Fibroblast of mammary gland (primary cell): Measurements from ENCODE around the gene RGS5.

Experiments used
- DNase-seq: peaks from one replicate; pipeline ENCODE4 v3.0.0-alpha.2; 2010; ENCODE audit warnings: low read depth
- H3K4me3 ChIP-seq: 2 replicates; pipeline ENCODE4 v1.5.1; 2011; ENCODE audit warnings: low read depth, mild to moderate bottlenecking, low read length, moderate library complexity; ENCODE audit not compliant: control insufficient read depth
- CTCF ChIP-seq: conservative IDR thresholded peaks from 2 replicates; pipeline ENCODE4 v1.5.1; 2011; ENCODE audit warnings: low read depth, low read length, inconsistent platforms; ENCODE audit not compliant: control insufficient read depth, insufficient read depth

Gene RGS5

DNA sequence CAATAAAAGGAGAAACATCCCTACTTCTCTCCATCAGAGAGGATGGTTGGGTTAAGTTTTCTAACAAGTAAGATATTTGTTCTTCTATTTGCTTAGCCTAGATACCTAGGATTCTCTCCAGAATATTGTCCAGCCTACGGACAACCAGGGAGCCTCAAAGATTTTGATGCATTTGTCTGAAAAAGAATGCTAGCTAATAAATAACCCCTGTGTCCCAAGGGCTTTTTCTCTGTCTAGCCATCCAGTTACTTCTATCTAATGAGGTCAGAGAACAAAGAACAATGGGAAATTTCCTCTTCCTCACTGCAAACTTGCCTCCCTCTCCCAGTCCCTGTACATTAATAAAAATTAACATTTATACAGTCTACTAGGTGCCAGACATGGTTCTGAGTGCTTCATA is 810 bp downstream of the RGS5 start:
- TF ChIP-seq CTCF: no peak
- no peak for DNase-seq
- H3K4me3 ChIP-seq: no peak overlapping the region

GRCh38 chr1:163197022-163197421 is 5.7 kb downstream of the RGS5 start:
- H3K4me3 ChIP-seq: no peak overlapping the region
- no peak for DNase-seq
- TF ChIP-seq CTCF: no peak

GRCh38 chr1:163196449-163196787 is 6.3 kb downstream of the RGS5 start:
- no peak overlapping the region for H3K4me3 ChIP-seq
- no peak for TF ChIP-seq CTCF
- DNase-seq: no peak

DNA sequence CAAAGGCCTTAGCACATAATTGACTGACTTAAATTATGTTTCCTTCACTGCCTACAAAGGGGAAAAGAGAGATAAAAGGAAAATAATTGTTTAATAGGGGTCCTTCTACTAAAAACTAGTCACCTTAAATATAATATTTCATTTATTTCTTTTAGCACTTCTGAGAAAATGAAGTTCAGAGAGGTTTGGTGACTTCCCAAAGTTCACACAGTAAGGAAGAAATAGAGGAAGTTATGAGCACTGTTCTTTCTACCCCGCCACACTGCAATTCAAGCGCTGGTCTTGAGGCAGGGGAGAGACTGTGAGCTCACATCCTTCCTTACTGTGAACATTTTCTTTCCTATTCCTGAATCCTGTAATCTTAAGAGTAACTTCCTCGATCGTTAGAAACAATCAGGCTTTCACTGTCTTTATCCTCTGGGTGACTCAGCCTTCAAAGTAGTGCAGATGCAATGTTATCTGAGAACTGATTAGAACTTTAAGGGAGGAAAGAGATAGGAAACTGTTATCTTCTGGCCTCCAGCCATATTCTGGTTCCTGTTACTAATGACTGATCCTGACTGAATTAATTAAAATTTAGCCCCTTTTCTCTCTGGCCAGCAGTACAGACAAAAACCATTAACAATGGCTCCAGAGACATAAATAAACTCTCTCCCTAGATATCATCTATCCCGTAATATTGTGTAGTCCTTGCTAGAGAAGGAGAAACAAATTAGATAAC is 6.8 kb downstream of the RGS5 start:
- no peak for TF ChIP-seq CTCF
- DNase-seq: no peak
- H3K4me3 ChIP-seq: no peak overlapping the region

DNA sequence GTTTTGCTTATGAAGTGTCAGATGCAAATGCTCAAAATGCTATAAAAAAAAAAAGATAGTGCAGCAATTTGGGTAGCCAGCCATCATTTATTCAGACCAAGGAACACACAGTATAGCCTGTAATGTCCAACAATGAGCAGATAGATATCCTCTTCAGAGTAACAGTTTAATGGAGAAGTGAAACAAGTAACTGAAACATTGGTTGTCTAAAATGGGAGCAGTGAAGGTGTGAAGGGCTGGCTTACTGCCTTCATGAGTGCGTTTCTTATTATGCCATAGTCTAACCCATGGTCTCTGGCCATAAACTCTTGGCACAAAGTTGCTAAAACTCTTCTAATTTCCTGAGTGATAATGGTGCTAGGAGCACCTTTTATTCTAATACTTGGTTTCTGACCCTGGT is 11.4 kb downstream of the RGS5 start:
- H3K4me3 ChIP-seq: no peak overlapping the region
- TF ChIP-seq CTCF: no peak
- no peak for DNase-seq

GRCh38 chr1:163188947-163189346 is 13.8 kb downstream of the RGS5 start:
- H3K4me3 ChIP-seq: no peak overlapping the region
- no peak for TF ChIP-seq CTCF
- DNase-seq: no peak

DNA sequence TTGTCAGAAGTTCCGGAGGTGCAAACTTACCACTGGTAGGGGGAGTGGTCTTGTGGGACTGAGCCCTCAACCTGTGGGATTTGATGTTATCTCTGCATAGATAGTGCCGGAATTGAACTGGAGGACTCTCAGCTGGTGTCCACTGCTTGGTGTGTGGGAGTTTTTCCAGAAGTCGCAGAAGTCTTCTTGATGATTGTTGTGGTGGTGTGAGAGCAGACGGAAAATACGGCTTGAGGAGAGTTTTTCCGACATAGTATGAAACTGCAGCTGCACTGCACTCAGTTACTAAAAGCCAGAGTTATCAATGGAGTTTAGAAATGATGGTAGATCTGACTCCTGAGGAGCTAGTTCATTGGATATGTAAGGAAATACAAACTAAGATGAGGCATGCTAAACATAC is 14.9 kb downstream of the RGS5 start:
- no peak for DNase-seq
- no peak for TF ChIP-seq CTCF

More for the DNA sequence above, 14.9 kb downstream of the RGS5 start:
- H3K4me3 ChIP-seq: no peak overlapping the region
